IMR-90 (cell line): ENCODE data around the gene TCERG1. TPM values are rescaled to one million over a fixed set of nuclear protein-coding genes. Genes with fewer than 3 reads are reported as not detected.

Experiments used
- ATAC-seq: fragments of 200-7000 bp; cut with Tn5 transposase; 2 replicates; pipeline ENCODE4 v1.9.1; 2020; ENCODE audit warnings: low read depth, mild to moderate bottlenecking, moderate library complexity
- BruUV-seq: library from RNA; stranded (reverse); fragments of 400-500 nt; replicated peaks from 2 replicates; lab custom pipeline; 2021; lab: Mats Ljungman, UMichigan
- CTCF ChIA-PET: fragments of 300-600 bp; formaldehyde crosslinking; extraction: SDS; loops from one replicate; lab custom pipeline; 2021; ENCODE audit warnings: antibody characterized with exemption; lab: Yijun Ruan, JAX
- POLR2A ChIA-PET: fragments of 300-600 bp; sonication (Branson Sonifier 250); formaldehyde crosslinking; loops from one replicate; lab custom pipeline; 2022; ENCODE audit warnings: antibody characterized with exemption; ENCODE audit not compliant: unreplicated experiment; lab: Charles Lee
- DNase-seq: peaks from one replicate; pipeline ENCODE4 v3.0.0; 2013
- H2AFZ ChIP-seq: replicated peaks from 2 replicates; pipeline ENCODE3; 2013; ENCODE audit warnings: low read length, mild to moderate bottlenecking; ENCODE audit not compliant: poor library complexity
- H2AK5ac ChIP-seq: 2 replicates; pipeline ENCODE4 v1.6.1; 2013; ENCODE audit warnings: low read depth, low read length, inconsistent platforms
- H2AK9ac ChIP-seq: replicated peaks from 2 replicates; pipeline ENCODE3; 2013; ENCODE audit warnings: mild to moderate bottlenecking, low read depth, low read length, moderate library complexity; ENCODE audit not compliant: poor library complexity
- H2BK120ac ChIP-seq: 2 replicates; pipeline ENCODE4 v1.6.1; 2013; ENCODE audit warnings: low read depth, low read length, inconsistent platforms
- H2BK15ac ChIP-seq: 3 replicates; pipeline ENCODE4 v1.6.1; 2013; ENCODE audit warnings: low read depth, low read length, inconsistent platforms
- H2BK20ac ChIP-seq: 2 replicates; pipeline ENCODE4 v1.6.1; 2013; ENCODE audit warnings: low read depth, mild to moderate bottlenecking, inconsistent platforms, low read length, moderate library complexity
- H2BK5ac ChIP-seq: 2 replicates; pipeline ENCODE4 v1.6.1; 2013; ENCODE audit warnings: mild to moderate bottlenecking, low read depth, low read length, inconsistent platforms; ENCODE audit not compliant: poor library complexity, severe bottlenecking
- H3K14ac ChIP-seq: replicated peaks from 2 replicates; pipeline ENCODE4 v1.6.1; 2013; ENCODE audit warnings: low read depth, low read length, inconsistent platforms
- H3K18ac ChIP-seq: 2 replicates; pipeline ENCODE4 v1.6.1; 2013; ENCODE audit warnings: low read depth, low read length, control low read depth
- H3K23ac ChIP-seq: 2 replicates; pipeline ENCODE4 v1.6.1; 2013; ENCODE audit warnings: low read depth, low read length, inconsistent platforms
- H3K27ac ChIP-seq: 2 replicates; pipeline ENCODE4 v1.5.1; 2013; ENCODE audit warnings: mild to moderate bottlenecking, control low read depth, low read length; ENCODE audit not compliant: insufficient read depth
- H3K27me3 ChIP-seq: 2 replicates; pipeline ENCODE4 v1.6.1; 2013; ENCODE audit warnings: low read length; ENCODE audit not compliant: control insufficient read depth, insufficient read depth
- H3K36me3 ChIP-seq: 2 replicates; pipeline ENCODE4 v1.6.1; 2013; ENCODE audit warnings: low read length, mixed read lengths; ENCODE audit not compliant: control insufficient read depth, insufficient read depth
- H3K4ac ChIP-seq: 2 replicates; pipeline ENCODE4 v1.6.1; 2013; ENCODE audit warnings: low read depth, low read length, inconsistent platforms
- H3K4me1 ChIP-seq: 2 replicates; pipeline ENCODE4 v1.6.1; 2013; ENCODE audit warnings: low read length, mixed read lengths; ENCODE audit not compliant: control insufficient read depth, insufficient read depth
- H3K4me2 ChIP-seq: 2 replicates; pipeline ENCODE4 v1.6.1; 2013; ENCODE audit warnings: low read depth, mild to moderate bottlenecking, control low read depth, low read length, moderate library complexity
- H3K4me3 ChIP-seq: 2 replicates; pipeline ENCODE4 v1.5.1; 2013; ENCODE audit warnings: low read depth, mild to moderate bottlenecking, control low read depth, low read length, moderate library complexity; ENCODE audit not compliant: insufficient read depth
- H3K56ac ChIP-seq: 2 replicates; pipeline ENCODE4 v1.6.1; 2013; ENCODE audit warnings: low read length, inconsistent platforms; ENCODE audit not compliant: insufficient read depth; ENCODE audit errors: extremely low read depth
- H3K79me1 ChIP-seq, 2 experiments: 2 replicates each; pipeline ENCODE4 v1.6.1; 2013; ENCODE audit warnings: low read length in 2 of 2, inconsistent platforms in 1 of 2, low read depth in 1 of 2
- H3K9ac ChIP-seq: 2 replicates; pipeline ENCODE4 v1.6.1; 2013; ENCODE audit warnings: low read depth, low read length, control low read depth
- H3K9me1 ChIP-seq: 2 replicates; pipeline ENCODE4 v1.6.1; 2013; ENCODE audit warnings: low read length, inconsistent platforms; ENCODE audit not compliant: insufficient read depth
- H3K9me3 ChIP-seq: 2 replicates; pipeline ENCODE4 v1.6.1; 2013; ENCODE audit warnings: low read length; ENCODE audit not compliant: control insufficient read depth, insufficient read depth
- H4K20me1 ChIP-seq: 2 replicates; pipeline ENCODE4 v1.6.1; 2013; ENCODE audit warnings: low read length, inconsistent platforms; ENCODE audit not compliant: insufficient read depth
- H4K5ac ChIP-seq: 2 replicates; pipeline ENCODE4 v1.6.1; 2013; ENCODE audit warnings: mild to moderate bottlenecking, low read depth, low read length, control low read depth
- H4K8ac ChIP-seq, 2 experiments: 2 replicates each; pipeline ENCODE4 v1.6.1; 2013; ENCODE audit warnings: low read depth in 2 of 2, low read length in 2 of 2, control low read depth in 1 of 2, inconsistent platforms in 1 of 2
- H4K91ac ChIP-seq: 2 replicates; pipeline ENCODE4 v1.6.1; 2013; ENCODE audit warnings: low read depth, low read length, inconsistent platforms; ENCODE audit not compliant: insufficient read depth
- BHLHE40 ChIP-seq: fragments of 150-350 bp; IDR thresholded peaks from 2 replicates; pipeline ENCODE4 v1.6.1; 2016; ENCODE audit warnings: mild to moderate bottlenecking, low read depth, low read length
- CHD1 ChIP-seq: IDR thresholded peaks from 2 replicates; pipeline ENCODE4 v1.6.1; 2012; ENCODE audit warnings: low read depth, low read length, improper control_type of control experiment
- FOS ChIP-seq: fragments of 150-350 bp; IDR thresholded peaks from 2 replicates; pipeline ENCODE4 v1.6.1; 2016; ENCODE audit warnings: low read depth, low read length
- MAFK ChIP-seq: IDR thresholded peaks from 2 replicates; pipeline ENCODE4 v1.6.1; 2012; ENCODE audit warnings: low read depth, low read length, improper control_type of control experiment
- MAZ ChIP-seq: IDR thresholded peaks from 2 replicates; pipeline ENCODE4 v1.6.1; 2012; ENCODE audit warnings: low read depth, mild to moderate bottlenecking, low read length, improper control_type of control experiment, moderate library complexity, borderline replicate concordance
- MXI1 ChIP-seq: IDR thresholded peaks from 2 replicates; pipeline ENCODE4 v1.6.1; 2012; ENCODE audit warnings: low read depth, mild to moderate bottlenecking, low read length, moderate library complexity, borderline replicate concordance
- NFE2L2 ChIP-seq: fragments of 150-350 bp; IDR thresholded peaks from 2 replicates; pipeline ENCODE4 v1.6.1; 2016; ENCODE audit warnings: low read depth, mild to moderate bottlenecking, low read length
- POLR2A ChIP-seq: IDR thresholded peaks from 2 replicates; pipeline ENCODE4 v1.6.1; 2012; ENCODE audit warnings: mild to moderate bottlenecking, low read depth, low read length
- RCOR1 ChIP-seq: IDR thresholded peaks from 2 replicates; pipeline ENCODE4 v1.6.1; 2012; ENCODE audit warnings: mild to moderate bottlenecking, low read length, improper control_type of control experiment; ENCODE audit not compliant: insufficient replicate concordance
- RFX5 ChIP-seq: IDR thresholded peaks from 2 replicates; pipeline ENCODE4 v1.8.0; 2012; ENCODE audit warnings: low read depth, mild to moderate bottlenecking, low read length, moderate library complexity
- SMC3 ChIP-seq: fragments of 150-350 bp; IDR thresholded peaks from 2 replicates; pipeline ENCODE4 v1.6.1; 2016; ENCODE audit warnings: low read depth, mild to moderate bottlenecking, antibody characterized with exemption, low read length, moderate library complexity
- WGBS, 2 experiments: methylation state at CpG; one replicate each; pipeline versions ENCODE4 v1.1.5 to v1.1.7; 2013; ENCODE audit warnings: missing lambda C conversion rate in 2 of 2; ENCODE audit not compliant: insufficient read length in 1 of 2; ENCODE audit errors: extremely low coverage in 2 of 2; 5-methylcytosine and 5-hydroxymethylcytosine counted together
- dilution Hi-C: fragments of 300-500 bp; cut with HindIII; formaldehyde crosslinking; loops from one replicate; pipeline ENCODE4 v1.14.3; 2018; ENCODE audit warnings: low sequenced_read_pairs; ENCODE audit not compliant: unreplicated experiment
- in situ Hi-C: fragments of 300-500 bp; cut with MboI; formaldehyde crosslinking; loops from 3 replicates; pipeline ENCODE4 v1.14.3; 2019; ENCODE audit warnings: low sequenced_read_pairs, inconsistent platforms, mixed read lengths
- intact Hi-C: fragments of 100-400 bp; cut with micrococcal nuclease; formaldehyde crosslinking; loops from 2 replicates; pipeline ENCODE4 v1.10.0; 2022
- polyA plus RNA-seq, 3 experiments: library from polyadenylated mRNA; depleted of rRNA; stranded (reverse); fragments of >200 nt; gene quantifications; 2 replicates each; pipeline ENCODE4 v1.2.3, GENCODE V29; 2012; ENCODE audit warnings: low replicate concordance in 1 of 3
- total RNA-seq: library from RNA; depleted of rRNA; stranded (reverse); fragments of >200 nt; gene quantifications from 2 replicates; pipeline ENCODE4 v1.2.3, GENCODE V29; 2012
- TF ChIP-seq, protein P1 (sequence below): fragments of 150-350 bp; IDR thresholded peaks from 2 replicates; pipeline ENCODE4 v1.6.1; 2016; ENCODE audit warnings: low read depth, mild to moderate bottlenecking, low read length, moderate library complexity, borderline replicate concordance
- TF ChIP-seq, protein P2 (sequence below): fragments of 150-350 bp; IDR thresholded peaks from 2 replicates; pipeline ENCODE4 v1.6.1; 2017; ENCODE audit warnings: mild to moderate bottlenecking, antibody characterized with exemption, low read length, low read depth

The TCERG1 gene
- total and polyA plus RNA-seq, 2 of the 4 experiments (the other 2 are of a cell fraction): 21.9 to 44.7 TPM

DNA sequence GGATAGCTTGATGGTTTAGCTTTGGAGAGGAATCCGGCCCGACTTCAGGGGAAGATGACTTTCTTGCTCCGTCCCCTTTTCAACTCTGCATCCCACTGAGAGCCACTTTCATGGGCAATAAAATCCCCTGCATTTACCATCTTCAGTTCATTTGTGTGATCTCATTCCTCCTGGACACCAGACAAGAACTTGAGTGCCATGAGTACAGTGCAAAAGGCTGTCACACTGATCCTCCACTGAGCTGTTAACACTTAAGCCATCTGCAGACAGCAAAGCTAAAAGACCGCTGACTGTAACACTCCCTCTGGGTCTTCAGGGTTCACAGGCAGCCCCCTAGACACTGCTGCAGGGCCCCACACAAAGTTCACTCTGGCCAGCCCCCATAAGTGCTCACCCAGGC is 48.3 kb upstream of the TCERG1 start (continued):
- TF ChIP-seq, protein P1, sequence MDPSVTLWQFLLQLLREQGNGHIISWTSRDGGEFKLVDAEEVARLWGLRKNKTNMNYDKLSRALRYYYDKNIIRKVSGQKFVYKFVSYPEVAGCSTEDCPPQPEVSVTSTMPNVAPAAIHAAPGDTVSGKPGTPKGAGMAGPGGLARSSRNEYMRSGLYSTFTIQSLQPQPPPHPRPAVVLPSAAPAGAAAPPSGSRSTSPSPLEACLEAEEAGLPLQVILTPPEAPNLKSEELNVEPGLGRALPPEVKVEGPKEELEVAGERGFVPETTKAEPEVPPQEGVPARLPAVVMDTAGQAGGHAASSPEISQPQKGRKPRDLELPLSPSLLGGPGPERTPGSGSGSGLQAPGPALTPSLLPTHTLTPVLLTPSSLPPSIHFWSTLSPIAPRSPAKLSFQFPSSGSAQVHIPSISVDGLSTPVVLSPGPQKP: no peak
- TF ChIP-seq SMC3: no peak

DNA sequence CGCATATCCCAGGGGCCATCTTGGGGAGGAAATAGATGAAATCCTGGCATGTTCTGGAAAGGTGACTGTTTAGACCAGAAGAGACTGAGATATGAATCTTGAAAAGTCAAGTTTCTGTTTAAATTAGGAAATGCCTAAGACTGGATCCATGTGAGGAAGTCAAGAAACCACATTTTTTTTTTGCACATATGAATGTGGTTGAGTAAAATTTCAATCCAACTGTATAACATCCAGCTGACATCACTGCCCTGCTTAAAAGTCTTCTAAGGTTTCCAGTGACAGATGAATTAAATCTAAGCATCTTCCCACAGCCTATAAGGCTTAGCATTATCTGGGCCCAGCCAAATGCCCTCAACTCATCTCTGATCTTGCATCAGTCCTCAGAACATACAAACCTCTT is 47.7 kb upstream of the TCERG1 start:
- H4K20me1 ChIP-seq: no peaks in the 10 kb centered on the region
- no peaks in the 10 kb centered on the region for H3K9me3 ChIP-seq
- no peak overlapping the region for H2BK5ac ChIP-seq
- no peak overlapping the region for H2AK5ac ChIP-seq
- no peaks in the 10 kb centered on the region for H3K4me1 ChIP-seq
- H3K79me1 ChIP-seq: no peaks in the 10 kb centered on the region
- no peak overlapping the region for H2BK20ac ChIP-seq
- H3K14ac ChIP-seq: no peak overlapping the region
- DNase-seq (no peak), ATAC-seq (no peak)
- no peak overlapping the region for H3K4me3 ChIP-seq
- no peak overlapping the region for H3K27ac ChIP-seq
- H2AK9ac ChIP-seq: no peak overlapping the region
- H3K9me1 ChIP-seq: no peaks in the 10 kb centered on the region
- no peak overlapping the region for H4K5ac ChIP-seq
- no peak overlapping the region for H3K18ac ChIP-seq
- no peak overlapping the region for H4K91ac ChIP-seq
- no peak overlapping the region for H3K56ac ChIP-seq
- no peak overlapping the region for H4K8ac ChIP-seq
- WGBS, 2 experiments: no CpG with 5 or more reads among the region's 1 CpG
- no peak overlapping the region for H3K4me2 ChIP-seq
- no peak overlapping the region for H2BK15ac ChIP-seq
- peaks cover 9% of the 10 kb centered on the region for H3K27me3 ChIP-seq
- intact Hi-C loops (no loop called here), in situ Hi-C loops (no loop called here), dilution Hi-C loops (no loop called here)
- H3K36me3 ChIP-seq: no peaks in the 10 kb centered on the region
- POLR2A ChIA-PET: no interaction called here
- BruUV-seq: no TSS peak
- CTCF ChIA-PET: no interaction called here
- no peak overlapping the region for H3K23ac ChIP-seq
- no peak overlapping the region for H2BK120ac ChIP-seq
- H3K4ac ChIP-seq: no peak overlapping the region
- H3K9ac ChIP-seq: no peak overlapping the region
- H2AFZ ChIP-seq: no peak overlapping the region
- TF ChIP-seq, protein P1: no peak
- TF ChIP-seq, protein P2, sequence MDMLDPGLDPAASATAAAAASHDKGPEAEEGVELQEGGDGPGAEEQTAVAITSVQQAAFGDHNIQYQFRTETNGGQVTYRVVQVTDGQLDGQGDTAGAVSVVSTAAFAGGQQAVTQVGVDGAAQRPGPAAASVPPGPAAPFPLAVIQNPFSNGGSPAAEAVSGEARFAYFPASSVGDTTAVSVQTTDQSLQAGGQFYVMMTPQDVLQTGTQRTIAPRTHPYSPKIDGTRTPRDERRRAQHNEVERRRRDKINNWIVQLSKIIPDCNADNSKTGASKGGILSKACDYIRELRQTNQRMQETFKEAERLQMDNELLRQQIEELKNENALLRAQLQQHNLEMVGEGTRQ: no peak
- no peak for TF ChIP-seq NFE2L2
- TF ChIP-seq POLR2A: no peak
- no peak for TF ChIP-seq BHLHE40
- no peak for TF ChIP-seq MAZ
- TF ChIP-seq MXI1: no peak
- no peak for TF ChIP-seq FOS
- TF ChIP-seq RFX5: no peak
- no peak for TF ChIP-seq MAFK
- TF ChIP-seq CHD1: no peak
- no peak for TF ChIP-seq RCOR1
